ENCODE data around the gene PYDC1.

The PYDC1 gene

GRCh38 chr16:31238041-31238440 is 21.1 kb upstream of the PYDC1 start:
- H3K36me3 ChIP-seq (ENCODE audit: insufficient read depth, low read length): no peaks in the 10 kb centered on the region
- H3K4me1 ChIP-seq (ENCODE audit: insufficient read depth, low read length, poor library complexity, severe bottlenecking): no peaks in the 10 kb centered on the region
- H3K27me3 ChIP-seq (ENCODE audit: insufficient read depth, low read length, poor library complexity, severe bottlenecking): no peaks in the 10 kb centered on the region
- H2AFZ ChIP-seq (ENCODE audit: low read length): no peak overlapping the region
- peaks cover 4% of the 10 kb centered on the region; the same call in 1 of the 2 replicates for H3K9me3 ChIP-seq (ENCODE audit: insufficient read depth, low read depth, low read length)
- no peaks in the 10 kb centered on the region for H3F3A ChIP-seq (ENCODE audit: low read depth)
- no peaks in the 10 kb centered on the region for H3K9me2 ChIP-seq (replicated peaks; ENCODE audit: low read depth, low read length)
- TF ChIP-seq CTCF (conservative IDR thresholded peaks at IDR 0.05; ENCODE audit: low read length) (no peak), EZH2phosphoT487 (IDR thresholded peaks at IDR 0.05; ENCODE audit: borderline replicate concordance) (no peak)
- H3K9ac ChIP-seq (ENCODE audit: low read depth, low read length, poor library complexity, severe bottlenecking): no peak overlapping the region
- H3K4me2 ChIP-seq (ENCODE audit: low read depth, low read length, poor library complexity, severe bottlenecking): no peak overlapping the region
- no peaks in the 10 kb centered on the region for H3K79me2 ChIP-seq (ENCODE audit: insufficient read depth, low read length)
- no peak overlapping the region for H3K4me3 ChIP-seq (ENCODE audit: low read length, poor library complexity, severe bottlenecking)
- no peaks in the 10 kb centered on the region for H4K20me1 ChIP-seq (ENCODE audit: insufficient read depth, low read length, poor library complexity, severe bottlenecking)

DNA sequence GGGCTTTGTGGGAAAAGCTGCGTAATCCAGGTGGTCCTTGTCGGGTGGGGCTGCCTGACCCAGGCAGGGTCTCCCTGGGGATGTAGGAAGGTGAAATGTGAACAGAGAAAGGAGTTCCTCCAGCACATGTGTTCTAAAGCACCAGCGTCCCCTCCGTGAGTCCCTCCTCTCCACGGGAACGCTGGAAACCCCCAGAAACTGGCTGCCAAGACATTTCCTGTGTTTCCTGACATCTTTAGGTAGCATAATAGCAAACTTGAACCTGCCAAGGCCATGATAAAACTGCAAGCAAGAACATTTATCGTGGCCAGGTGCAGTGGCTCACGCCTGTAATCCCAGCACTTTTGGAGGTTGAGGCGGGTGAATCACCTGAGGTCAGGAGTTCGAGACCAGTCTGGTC is 12.6 kb upstream of the PYDC1 start:
- Histone ChIP-seq H3K4me2 (ENCODE audit: low read depth, low read length, poor library complexity, severe bottlenecking) (no peak overlapping the region), H4K20me1 (ENCODE audit: insufficient read depth, low read length, poor library complexity, severe bottlenecking) (no peaks in the 10 kb centered on the region), H2AFZ (ENCODE audit: low read length) (no peak overlapping the region), H3K9ac (ENCODE audit: low read depth, low read length, poor library complexity, severe bottlenecking) (no peak overlapping the region), H3K9me3 (ENCODE audit: insufficient read depth, low read depth, low read length) (no peaks in the 10 kb centered on the region), H3K79me2 (ENCODE audit: insufficient read depth, low read length) (no peaks in the 10 kb centered on the region), H3K36me3 (ENCODE audit: insufficient read depth, low read length) (no peaks in the 10 kb centered on the region), H3K4me3 (ENCODE audit: low read length, poor library complexity, severe bottlenecking) (no peak overlapping the region), H3F3A (ENCODE audit: low read depth) (no peaks in the 10 kb centered on the region), H3K27me3 (ENCODE audit: insufficient read depth, low read length, poor library complexity, severe bottlenecking) (no peaks in the 10 kb centered on the region), H3K4me1 (ENCODE audit: insufficient read depth, low read length, poor library complexity, severe bottlenecking) (no peaks in the 10 kb centered on the region), H3K9me2 (replicated peaks; ENCODE audit: low read depth, low read length) (no peaks in the 10 kb centered on the region)
- TF ChIP-seq EZH2phosphoT487 (IDR thresholded peaks at IDR 0.05; ENCODE audit: borderline replicate concordance) (no peak), CTCF (conservative IDR thresholded peaks at IDR 0.05; ENCODE audit: low read length) (no peak)

- Histone ChIP-seq H3K9me3 (ENCODE audit: insufficient read depth, low read depth, low read length) (no peaks in the 10 kb centered on the region), H4K20me1 (ENCODE audit: insufficient read depth, low read length, poor library complexity, severe bottlenecking) (no peaks in the 10 kb centered on the region), H3K27me3 (ENCODE audit: insufficient read depth, low read length, poor library complexity, severe bottlenecking) (no peaks in the 10 kb centered on the region), H3K4me2 (ENCODE audit: low read depth, low read length, poor library complexity, severe bottlenecking) (no peak overlapping the region), H3K36me3 (ENCODE audit: insufficient read depth, low read length) (no peaks in the 10 kb centered on the region), H2AFZ (ENCODE audit: low read length) (no peak overlapping the region), H3K79me2 (ENCODE audit: insufficient read depth, low read length) (no peaks in the 10 kb centered on the region), H3F3A (ENCODE audit: low read depth) (no peaks in the 10 kb centered on the region), H3K4me1 (ENCODE audit: insufficient read depth, low read length, poor library complexity, severe bottlenecking) (no peaks in the 10 kb centered on the region), H3K9me2 (replicated peaks; ENCODE audit: low read depth, low read length) (no peaks in the 10 kb centered on the region), H3K9ac (ENCODE audit: low read depth, low read length, poor library complexity, severe bottlenecking) (no peak overlapping the region), H3K4me3 (ENCODE audit: low read length, poor library complexity, severe bottlenecking) (no peak overlapping the region)
- TF ChIP-seq CTCF (conservative IDR thresholded peaks at IDR 0.05; ENCODE audit: low read length) (no peak), EZH2phosphoT487 (IDR thresholded peaks at IDR 0.05; ENCODE audit: borderline replicate concordance) (no peak)
Observed at GRCh38 chr16:31228206-31228605, 11.3 kb upstream of the PYDC1 start.
